ENCODE measurements around the gene RALB. TPM values are rescaled to one million over a fixed set of nuclear protein-coding genes. Genes with fewer than 3 reads are reported as not detected.

Gene RALB
- total RNA-seq, 6 donors from 2014 or later, result 23.0 to 85.8 (median 46.5) TPM

- no peaks in the 10 kb centered on the region for H3K9me3 ChIP-seq
- peak in 1 of 2 donors; percentile 15 for ATAC-seq (ENCODE audit: low FRiP score in 2 of 2)
- peak overlapping the region in 3 of 4 donors; percentile 4 to 72 (median 19) for H3K27ac ChIP-seq
- DNase-seq, result peak in 1 of 2 donors; percentile 84
- H3K4me1 ChIP-seq, result peaks cover 11 to 23% (median 14%) of the 10 kb centered on the region in 4 donors
- no peaks in the 10 kb centered on the region for H3K27me3 ChIP-seq
- H3K4me3 ChIP-seq, result peak overlapping the region; percentile 6 to 56 (median 46)
- WGBS, 2 donors, result 62 to 82% methylated on average over 25 to 39 of the region's 39 CpGs
- TF ChIP-seq POLR2AphosphoS5 (IDR thresholded peaks at IDR 0.05) (no peak), EP300 (IDR thresholded peaks at IDR 0.05) (no peak), CTCF (IDR thresholded peaks at IDR 0.05) (no peak), POLR2A (IDR thresholded peaks at IDR 0.05) (no peak)
- H3K36me3 ChIP-seq, result no peaks in the 10 kb centered on the region
Observed at GRCh38 chr2:120313695-120314615, 61.3 kb downstream of the RALB start.

- no peaks in the 10 kb centered on the region for H3K36me3 ChIP-seq
- TF ChIP-seq POLR2A (IDR thresholded peaks at IDR 0.05) (no peak), POLR2AphosphoS5 (IDR thresholded peaks at IDR 0.05) (no peak), EP300 (IDR thresholded peaks at IDR 0.05) (no peak), CTCF (IDR thresholded peaks at IDR 0.05) (no peak)
- no peaks in the 10 kb centered on the region for H3K9me3 ChIP-seq
- DNase-seq, result no peak
- no peaks in the 10 kb centered on the region for H3K27me3 ChIP-seq
- ATAC-seq (ENCODE audit: low FRiP score in 2 of 2), result no peak
- H3K27ac ChIP-seq, result no peak overlapping the region
- WGBS, 2 donors, result 78 to 83% methylated on average over 19 of the region's 19 CpGs
- peaks cover 17 to 32% (median 20%) of the 10 kb centered on the region in 4 donors for H3K4me1 ChIP-seq
- H3K4me3 ChIP-seq, result no peak overlapping the region
Observed at GRCh38 chr2:120314690-120315366, 62.2 kb downstream of the RALB start.

GRCh38 chr2:120315367-120316033 is 62.8 kb downstream of the RALB start:
- Histone ChIP-seq H3K9me3 (no peaks in the 10 kb centered on the region), H3K4me3 (no peak overlapping the region), H3K27me3 (no peaks in the 10 kb centered on the region), H3K27ac (no peak overlapping the region), H3K36me3 (no peaks in the 10 kb centered on the region), H3K4me1 (peaks cover 17 to 32% (median 23%) of the 10 kb centered on the region in 4 donors)
- TF ChIP-seq EP300 (IDR thresholded peaks at IDR 0.05), result no peak
- no peak for TF ChIP-seq CTCF (IDR thresholded peaks at IDR 0.05)
- TF ChIP-seq POLR2A (IDR thresholded peaks at IDR 0.05), result no peak
- TF ChIP-seq POLR2AphosphoS5 (IDR thresholded peaks at IDR 0.05), result no peak
- DNase-seq (no peak), ATAC-seq (ENCODE audit: low FRiP score in 2 of 2) (no peak)
- WGBS, 2 donors, result 93 to 94% methylated on average over 16 to 17 of the region's 17 CpGs

- 96 to 98% methylated on average over 5 of the region's 5 CpGs for WGBS, 2 donors
- no peak overlapping the region for H3K27ac ChIP-seq
- H3K27me3 ChIP-seq, result no peaks in the 10 kb centered on the region
- peaks cover 17 to 32% (median 23%) of the 10 kb centered on the region in 4 donors for H3K4me1 ChIP-seq
- ATAC-seq (ENCODE audit: low FRiP score in 2 of 2) (no peak), DNase-seq (no peak)
- no peak for TF ChIP-seq CTCF (IDR thresholded peaks at IDR 0.05)
- TF ChIP-seq POLR2AphosphoS5 (IDR thresholded peaks at IDR 0.05), result no peak
- TF ChIP-seq EP300 (IDR thresholded peaks at IDR 0.05), result no peak
- TF ChIP-seq POLR2A (IDR thresholded peaks at IDR 0.05), result no peak
- H3K4me3 ChIP-seq, result no peak overlapping the region
- H3K9me3 ChIP-seq, result no peaks in the 10 kb centered on the region
- no peaks in the 10 kb centered on the region for H3K36me3 ChIP-seq
Observed at GRCh38 chr2:120316071-120316470, 63.4 kb downstream of the RALB start.

All from upper lobe of left lung (tissue), 6 donors.